ENCODE results near the gene SLC9A8. TPM values are rescaled to one million over a fixed set of nuclear protein-coding genes. Genes with fewer than 3 reads are reported as not detected.

SLC9A8 gene
- total RNA-seq, 1 donor from 2014 or later = 8.8 TPM

- intact Hi-C loops (cut with DNase I) = no loop called here
- H3K27ac ChIP-seq = no peak overlapping the region
- no peaks in the 10 kb centered on the region for H3K9me3 ChIP-seq
- H3K4me3 ChIP-seq = no peak overlapping the region
- no peak for DNase-seq (ENCODE audit: extremely low spot score in 2 of 2)
- TF ChIP-seq POLR2A (IDR thresholded peaks at IDR 0.05) (no peak), POLR2AphosphoS5 (IDR thresholded peaks at IDR 0.05; ENCODE audit: insufficient read depth in 1 of 2, low read depth in 1 of 2) (no peak), CTCF (IDR thresholded peaks at IDR 0.05) (no peak)
- H3K4me1 ChIP-seq = peaks cover 13% of the 10 kb centered on the region
- no peaks in the 10 kb centered on the region for H3K36me3 ChIP-seq
- H3K27me3 ChIP-seq = no peaks in the 10 kb centered on the region
These were observed 3.9 kb upstream of the SLC9A8 start for GRCh38 chr20:49808753-49809152.

GRCh38 chr20:49809803-49810359, 2.7 kb upstream of the SLC9A8 start:
- no peak for TF ChIP-seq CTCF (IDR thresholded peaks at IDR 0.05)
- no peak for TF ChIP-seq POLR2A (IDR thresholded peaks at IDR 0.05)
- no peak for TF ChIP-seq POLR2AphosphoS5 (IDR thresholded peaks at IDR 0.05; ENCODE audit: insufficient read depth in 1 of 2, low read depth in 1 of 2)
- intact Hi-C loops (cut with DNase I) = no loop called here

GRCh38 chr20:49810491-49811190, 2.0 kb upstream of the SLC9A8 start:
- peaks cover 22% of the 10 kb centered on the region for H3K4me1 ChIP-seq
- H3K4me3 ChIP-seq = no peak overlapping the region
- DNase-seq (ENCODE audit: extremely low spot score in 2 of 2) = no peak
- intact Hi-C loops (cut with DNase I) = no loop called here
- H3K27ac ChIP-seq = no peak overlapping the region
- TF ChIP-seq POLR2A (IDR thresholded peaks at IDR 0.05) (no peak), CTCF (IDR thresholded peaks at IDR 0.05) (no peak), POLR2AphosphoS5 (IDR thresholded peaks at IDR 0.05; ENCODE audit: insufficient read depth in 1 of 2, low read depth in 1 of 2) (no peak)
- H3K36me3 ChIP-seq = peaks cover 0 to 5% of the 10 kb centered on the region in 2 donors
- no peaks in the 10 kb centered on the region for H3K27me3 ChIP-seq
- no peaks in the 10 kb centered on the region for H3K9me3 ChIP-seq

More at GRCh38 chr20:49809803-49810359, 2.7 kb upstream of the SLC9A8 start:
- DNase-seq (ENCODE audit: extremely low spot score in 2 of 2) = no peak
- H3K4me1 ChIP-seq = peaks cover 22% of the 10 kb centered on the region
- H3K27ac ChIP-seq = no peak overlapping the region
- H3K4me3 ChIP-seq = no peak overlapping the region
- H3K27me3 ChIP-seq = no peaks in the 10 kb centered on the region
- no peaks in the 10 kb centered on the region for H3K9me3 ChIP-seq
- H3K36me3 ChIP-seq = no peaks in the 10 kb centered on the region

- H3K36me3 ChIP-seq = peaks cover 0 to 5% of the 10 kb centered on the region in 2 donors
- H3K27ac ChIP-seq = peak overlapping the region; percentile 96
- TF ChIP-seq CTCF (IDR thresholded peaks at IDR 0.05) = no peak
- TF ChIP-seq POLR2AphosphoS5 (IDR thresholded peaks at IDR 0.05; ENCODE audit: insufficient read depth in 1 of 2, low read depth in 1 of 2) = no peak
- TF ChIP-seq POLR2A (IDR thresholded peaks at IDR 0.05) = no peak
- intact Hi-C loops (cut with DNase I) = no loop called here
- peaks cover 22% of the 10 kb centered on the region for H3K4me1 ChIP-seq
- no peaks in the 10 kb centered on the region for H3K9me3 ChIP-seq
- H3K4me3 ChIP-seq = peak overlapping the region; percentile 62 to 75
- H3K27me3 ChIP-seq = no peaks in the 10 kb centered on the region
- no peak for DNase-seq (ENCODE audit: extremely low spot score in 2 of 2)
These were observed 662 bp upstream of the SLC9A8 start for GRCh38 chr20:49811825-49812506.

Data from vagina (tissue), 2 donors.